Peyer's patch (tissue), 4 donors: ENCODE results near the gene TEAD1.

ENCODE experiments used
- POLR2A ChIP-seq, 2 donors: fragments of 450-650 bp; IDR thresholded peaks; one replicate each; pipeline ENCODE4 v1.5.1; 2017; ENCODE audit warnings: antibody characterized with exemption in 2 of 2, mild to moderate bottlenecking in 2 of 2, moderate library complexity in 2 of 2
- TF ChIP-seq, protein P1 (sequence below), 6 experiments: fragments of 450-650 bp in 4 of 6; fragments of 200-600 bp in 2 of 6; sonication (generic) in 1 of 6; IDR thresholded peaks; one replicate each; pipeline ENCODE4 v1.5.1; 2017 to 2019; ENCODE audit warnings: antibody characterized with exemption in 6 of 6, mild to moderate bottlenecking in 3 of 6, moderate library complexity in 1 of 6

GRCh38 chr11:12786891-12787290 lies 112.7 kb downstream of the TEAD1 start:
- TF ChIP-seq, protein P1, sequence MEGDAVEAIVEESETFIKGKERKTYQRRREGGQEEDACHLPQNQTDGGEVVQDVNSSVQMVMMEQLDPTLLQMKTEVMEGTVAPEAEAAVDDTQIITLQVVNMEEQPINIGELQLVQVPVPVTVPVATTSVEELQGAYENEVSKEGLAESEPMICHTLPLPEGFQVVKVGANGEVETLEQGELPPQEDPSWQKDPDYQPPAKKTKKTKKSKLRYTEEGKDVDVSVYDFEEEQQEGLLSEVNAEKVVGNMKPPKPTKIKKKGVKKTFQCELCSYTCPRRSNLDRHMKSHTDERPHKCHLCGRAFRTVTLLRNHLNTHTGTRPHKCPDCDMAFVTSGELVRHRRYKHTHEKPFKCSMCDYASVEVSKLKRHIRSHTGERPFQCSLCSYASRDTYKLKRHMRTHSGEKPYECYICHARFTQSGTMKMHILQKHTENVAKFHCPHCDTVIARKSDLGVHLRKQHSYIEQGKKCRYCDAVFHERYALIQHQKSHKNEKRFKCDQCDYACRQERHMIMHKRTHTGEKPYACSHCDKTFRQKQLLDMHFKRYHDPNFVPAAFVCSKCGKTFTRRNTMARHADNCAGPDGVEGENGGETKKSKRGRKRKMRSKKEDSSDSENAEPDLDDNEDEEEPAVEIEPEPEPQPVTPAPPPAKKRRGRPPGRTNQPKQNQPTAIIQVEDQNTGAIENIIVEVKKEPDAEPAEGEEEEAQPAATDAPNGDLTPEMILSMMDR (IDR thresholded peaks at IDR 0.05), result no peak
- no peak for TF ChIP-seq POLR2A (IDR thresholded peaks at IDR 0.05)
